T47D (cell line): ENCODE data around the gene IL21R.

Source experiments
- DNase-seq, 2 experiments: peaks; one replicate each; pipeline versions ENCODE4 v3.0.0 to v3.0.0-alpha.2; 2011 to 2012; ENCODE audit warnings: low read depth in 1 of 2, low spot score in 1 of 2
- JUND ChIP-seq: IDR thresholded peaks from 2 replicates; pipeline ENCODE4 v1.6.1; 2012; ENCODE audit warnings: low read depth
- in situ Hi-C: cut with HindIII; loops from 2 replicates; pipeline ENCODE4 v1.10.0; 2016; ENCODE audit warnings: low sequenced_read_pairs, low pct_unique_long_range_greater_than_20kb

IL21R gene

GRCh38 chr16:27398894-27399853 is 2.8 kb upstream of the IL21R start:
- TF ChIP-seq JUND, result no peak
- DNase-seq, result no peak
- in situ Hi-C loops, result no loop called here

- DNase-seq, result no peak
- in situ Hi-C loops, result no loop called here
- TF ChIP-seq JUND, result no peak
These were observed 2.0 kb upstream of the IL21R start for GRCh38 chr16:27399969-27400368.

GRCh38 chr16:27400751-27401620 is 988 bp upstream of the IL21R start:
- no peak for TF ChIP-seq JUND
- no peak for DNase-seq
- in situ Hi-C loops, result no loop called here

GRCh38 chr16:27402569-27402963 is 592 bp downstream of the IL21R start:
- in situ Hi-C loops, result no loop called here
- TF ChIP-seq JUND, result no peak
- no peak for DNase-seq

GRCh38 chr16:27402964-27403600 is 1.1 kb downstream of the IL21R start:
- no peak for DNase-seq
- no peak for TF ChIP-seq JUND
- in situ Hi-C loops, result no loop called here

- DNase-seq, result no peak
- in situ Hi-C loops, result no loop called here
- TF ChIP-seq JUND, result no peak
These were observed 1.6 kb downstream of the IL21R start for GRCh38 chr16:27403601-27403992.

- in situ Hi-C loops, result no loop called here
- DNase-seq, result no peak
- no peak for TF ChIP-seq JUND
These were observed 2.3 kb downstream of the IL21R start for GRCh38 chr16:27404163-27404823.

- no peak for DNase-seq
- in situ Hi-C loops, result no loop called here
- TF ChIP-seq JUND, result no peak
These were observed 3.8 kb downstream of the IL21R start for GRCh38 chr16:27405546-27406451.

GRCh38 chr16:27406511-27407128 is 4.6 kb downstream of the IL21R start:
- no peak for TF ChIP-seq JUND
- in situ Hi-C loops, result no loop called here
- DNase-seq, result no peak

GRCh38 chr16:27407133-27407532 is 5.2 kb downstream of the IL21R start:
- DNase-seq, result no peak
- in situ Hi-C loops, result no loop called here

More at GRCh38 chr16:27407133-27407532, 5.2 kb downstream of the IL21R start:
- no peak for TF ChIP-seq JUND
